Eye (tissue), 1 donor: ENCODE results near the gene MMP17.
A peak's percentile ranks its signal among the peaks of the same experiment; 100 is the strongest.

ENCODE experiments used
- DNase-seq: peaks from one replicate; pipeline ENCODE4 v3.0.0-alpha.2; 2015

The MMP17 gene

DNA sequence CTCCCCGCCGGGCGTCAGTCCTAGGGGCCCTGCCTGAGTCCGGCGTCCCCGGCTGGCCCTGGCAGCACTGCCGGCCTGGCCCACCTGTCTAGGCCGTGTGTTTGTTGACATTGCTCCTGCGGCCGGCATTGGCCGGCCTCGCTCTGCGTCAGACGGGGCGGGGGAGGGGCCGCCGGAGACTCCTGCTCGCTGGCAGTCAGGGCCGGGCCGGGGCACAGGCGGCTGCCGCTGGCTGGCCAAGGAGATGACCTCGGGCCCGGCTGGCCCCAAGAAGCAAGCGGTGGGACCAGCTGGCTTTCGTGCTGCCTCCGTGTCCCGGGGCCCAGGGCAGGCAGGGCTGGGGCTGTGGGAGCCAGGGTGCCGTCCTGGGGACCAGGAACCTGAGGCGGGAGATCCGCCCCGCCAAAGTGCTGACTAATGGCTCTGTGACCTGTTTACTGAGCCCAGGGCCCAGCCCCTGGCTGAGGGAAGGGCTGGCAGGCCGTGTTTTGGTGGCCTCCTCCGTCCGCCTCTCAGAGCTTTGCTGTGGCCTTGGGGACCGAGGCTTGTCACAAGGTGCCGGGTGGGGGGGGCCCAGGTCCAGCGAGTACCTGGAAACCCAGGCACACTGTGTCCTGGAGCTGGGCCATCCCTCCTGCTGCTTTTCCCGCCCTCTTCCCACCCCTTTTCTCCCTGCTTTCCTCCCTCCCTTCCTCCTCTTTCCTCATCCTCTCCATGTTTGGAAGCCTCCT, 68.1 kb downstream of the MMP17 start:
- peak; percentile 88 for DNase-seq

DNA sequence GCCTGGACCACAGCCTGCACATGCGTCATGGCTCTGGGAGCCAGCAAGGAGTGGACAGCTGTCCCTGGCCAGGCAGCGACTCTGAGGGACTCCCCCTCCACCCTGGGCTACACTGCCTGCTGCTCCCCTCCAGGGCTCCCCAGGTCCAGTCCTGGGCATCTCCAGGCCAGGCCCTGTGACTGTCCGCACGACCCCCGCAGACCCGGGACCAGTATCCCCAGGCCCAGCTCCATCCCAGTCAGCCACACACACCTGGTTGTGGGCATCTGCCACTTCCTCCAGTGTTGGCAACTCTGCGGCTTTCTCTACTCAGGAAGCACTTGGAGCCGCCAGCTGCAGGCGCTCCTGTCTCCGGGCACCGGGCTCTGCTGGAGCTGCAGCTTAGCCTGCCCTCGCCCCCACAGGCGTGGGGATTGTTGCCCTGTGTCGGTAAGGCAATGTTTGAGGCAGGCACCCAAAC, 68.6 kb downstream of the MMP17 start:
- DNase-seq: no peak

DNA sequence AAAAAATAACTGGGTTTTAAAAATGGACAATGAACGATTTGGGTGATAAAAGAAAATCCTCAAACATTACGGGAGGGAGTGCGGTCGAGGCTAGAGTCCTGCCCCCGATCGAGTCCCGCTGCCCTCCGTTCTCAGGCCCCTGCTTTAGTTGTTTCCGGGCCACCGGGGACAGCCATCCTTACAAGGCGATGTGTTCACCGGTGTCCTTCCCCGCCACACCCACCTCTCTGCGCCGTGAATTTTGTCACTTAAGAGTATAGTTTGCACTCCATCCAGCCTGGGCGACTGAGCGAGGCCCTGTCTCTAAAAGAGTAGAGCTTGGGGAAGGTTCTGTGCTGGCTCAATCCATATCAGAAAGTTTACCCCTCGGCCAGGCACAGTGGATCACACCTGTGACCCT, 69.1 kb downstream of the MMP17 start:
- DNase-seq: no peak

DNA sequence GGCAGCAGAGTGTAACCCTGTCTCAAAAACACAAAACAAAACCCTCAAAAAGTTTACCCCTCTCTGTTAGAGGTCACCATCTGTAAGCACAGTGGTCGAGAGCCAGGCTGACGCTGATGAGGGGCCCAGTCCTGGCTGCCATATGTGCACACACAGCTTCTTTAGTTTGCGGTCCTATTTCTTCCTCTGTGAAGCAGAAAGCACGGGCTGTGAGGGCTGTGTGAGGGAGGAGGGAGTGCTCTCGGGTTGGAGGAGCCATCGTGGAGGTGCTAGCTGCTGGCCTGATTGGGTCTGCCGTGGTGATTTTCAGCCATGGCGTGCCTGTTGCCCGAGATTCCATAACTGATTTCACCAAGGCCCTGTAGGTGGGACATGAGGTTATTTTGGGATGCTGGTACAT, 69.7 kb downstream of the MMP17 start:
- DNase-seq: no peak

DNA sequence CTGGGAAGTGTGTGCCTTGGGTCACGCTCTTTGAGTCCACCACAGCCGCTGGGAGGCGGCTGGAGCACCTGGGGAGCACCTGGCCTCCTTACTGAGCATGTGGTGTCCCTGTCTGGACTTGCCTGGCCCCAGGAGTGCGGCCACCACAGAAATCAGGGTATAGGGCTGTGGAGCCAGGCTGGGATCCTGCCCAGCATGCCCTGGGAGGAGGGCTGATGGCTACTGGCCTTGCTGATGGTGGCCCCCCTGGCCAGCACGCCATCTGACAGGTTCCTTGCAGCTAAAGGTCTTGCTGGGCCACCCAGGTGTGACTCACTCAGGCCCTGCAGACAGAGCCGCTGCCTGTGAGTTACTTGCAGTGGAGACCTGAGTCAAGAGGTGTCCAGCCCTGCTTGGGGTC, 72.2 kb downstream of the MMP17 start:
- DNase-seq: no peak
